Testis (tissue), 3 donors: ENCODE results near the gene EXOSC9. TPM values are rescaled to one million over a fixed set of nuclear protein-coding genes. Genes with fewer than 3 reads are reported as not detected.

Experiments used
- DNase-seq: peaks from one replicate; pipeline ENCODE4 v3.0.0-alpha.2; 2019
- H3K27ac ChIP-seq, 2 donors: fragments of 200-600 bp; sonication (generic); one replicate each; pipeline ENCODE4 v1.5.1; 2019
- H3K27me3 ChIP-seq: fragments of 200-600 bp; sonication (generic); one replicate; pipeline ENCODE4 v1.5.1; 2019
- H3K36me3 ChIP-seq: fragments of 200-600 bp; sonication (generic); one replicate; pipeline ENCODE4 v1.5.1; 2017; ENCODE audit warnings: low read depth; ENCODE audit errors: missing control alignments
- H3K4me1 ChIP-seq: fragments of 200-600 bp; sonication (generic); one replicate; pipeline ENCODE4 v1.5.1; 2019
- H3K4me3 ChIP-seq, 2 donors: fragments of 200-600 bp; sonication (generic); one replicate each; pipeline ENCODE4 v1.5.1; 2017 to 2019
- H3K9me3 ChIP-seq: fragments of 200-600 bp; sonication (generic); one replicate; pipeline ENCODE4 v1.5.1; 2017
- POLR2A ChIP-seq: fragments of 450-650 bp; IDR thresholded peaks from one replicate; pipeline ENCODE4 v1.6.1; 2017; ENCODE audit warnings: antibody characterized with exemption, mild to moderate bottlenecking, moderate library complexity
- WGBS, 2 donors: methylation state at CpG; one replicate each; pipeline ENCODE4 v1.1.5; 2018; 5-methylcytosine and 5-hydroxymethylcytosine counted together
- intact Hi-C: fragments of 100-400 bp; cut with DNase I; formaldehyde crosslinking; loops from one replicate; pipeline ENCODE4 v1.15.1; 2023; ENCODE audit warnings: low total_unique reads
- polyA plus RNA-seq: library from polyadenylated mRNA; stranded (reverse); fragments of 350-450 nt; fragmentation: Illumina TruSeq; extraction: RNeasy Lipid Tissue Mini Kit (QIAGEN cat#74804); gene quantifications from one replicate; pipeline ENCODE4 v1.2.3, GENCODE V29; 2014; ENCODE audit warnings: low read depth, low replicate concordance; ENCODE audit not compliant: insufficient read depth
- total RNA-seq, 2 donors: library from RNA; depleted of rRNA; stranded (reverse); fragments of >200 nt; gene quantifications; one replicate each; pipeline ENCODE4 v1.2.3, GENCODE V29; 2016
- TF ChIP-seq, protein P1 (sequence below), 3 experiments: fragments of 450-650 bp in 2 of 3; fragments of 200-600 bp in 1 of 3; sonication (generic) in 1 of 3; IDR thresholded peaks; one replicate each; pipeline ENCODE4 v1.5.1; 2016 to 2019; ENCODE audit warnings: antibody characterized with exemption in 3 of 3, mild to moderate bottlenecking in 2 of 3, moderate library complexity in 1 of 3

The EXOSC9 gene
- total and polyA plus RNA-seq, 3 donors from 2014 or later, result 52.2 to 74.6 (median 55.7) TPM

DNA sequence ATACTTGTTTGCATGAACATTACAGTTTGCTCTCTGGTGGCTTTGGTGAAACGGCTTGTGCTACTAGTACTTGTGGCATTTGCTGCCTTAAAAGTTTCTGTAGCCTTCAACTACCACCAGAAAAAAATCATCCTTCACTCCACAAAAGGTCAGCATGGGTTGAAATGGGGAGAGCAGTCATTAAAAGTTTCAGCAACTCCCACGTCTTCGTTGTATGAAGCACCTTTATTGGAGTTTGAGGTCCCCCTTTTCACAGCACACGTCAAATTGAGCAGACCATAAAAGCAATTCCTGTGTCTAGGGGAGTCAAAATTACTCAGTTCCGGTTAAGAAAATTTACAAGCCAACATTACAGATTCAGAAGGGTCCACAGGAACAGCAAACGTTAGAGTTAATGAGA lies 45.5 kb downstream of the EXOSC9 start:
- intact Hi-C loops, result no loop called here
- H3K27ac ChIP-seq, result no peak overlapping the region
- 71 to 80% methylated on average over 6 of the region's 6 CpGs for WGBS, 2 donors
- H3K4me1 ChIP-seq, result no peaks in the 10 kb centered on the region
- no peak overlapping the region for H3K4me3 ChIP-seq
- no peaks in the 10 kb centered on the region for H3K27me3 ChIP-seq
- no peak for DNase-seq
- H3K36me3 ChIP-seq, result no peaks in the 10 kb centered on the region
- H3K9me3 ChIP-seq, result no peaks in the 10 kb centered on the region
- TF ChIP-seq POLR2A, result no peak
- TF ChIP-seq, protein P1, sequence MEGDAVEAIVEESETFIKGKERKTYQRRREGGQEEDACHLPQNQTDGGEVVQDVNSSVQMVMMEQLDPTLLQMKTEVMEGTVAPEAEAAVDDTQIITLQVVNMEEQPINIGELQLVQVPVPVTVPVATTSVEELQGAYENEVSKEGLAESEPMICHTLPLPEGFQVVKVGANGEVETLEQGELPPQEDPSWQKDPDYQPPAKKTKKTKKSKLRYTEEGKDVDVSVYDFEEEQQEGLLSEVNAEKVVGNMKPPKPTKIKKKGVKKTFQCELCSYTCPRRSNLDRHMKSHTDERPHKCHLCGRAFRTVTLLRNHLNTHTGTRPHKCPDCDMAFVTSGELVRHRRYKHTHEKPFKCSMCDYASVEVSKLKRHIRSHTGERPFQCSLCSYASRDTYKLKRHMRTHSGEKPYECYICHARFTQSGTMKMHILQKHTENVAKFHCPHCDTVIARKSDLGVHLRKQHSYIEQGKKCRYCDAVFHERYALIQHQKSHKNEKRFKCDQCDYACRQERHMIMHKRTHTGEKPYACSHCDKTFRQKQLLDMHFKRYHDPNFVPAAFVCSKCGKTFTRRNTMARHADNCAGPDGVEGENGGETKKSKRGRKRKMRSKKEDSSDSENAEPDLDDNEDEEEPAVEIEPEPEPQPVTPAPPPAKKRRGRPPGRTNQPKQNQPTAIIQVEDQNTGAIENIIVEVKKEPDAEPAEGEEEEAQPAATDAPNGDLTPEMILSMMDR (IDR thresholded peaks at IDR 0.05), result no peak

- 73 to 75% methylated on average over 1 of the region's 1 CpG for WGBS, 2 donors
- intact Hi-C loops, result no loop called here
- no peaks in the 10 kb centered on the region for H3K4me1 ChIP-seq
Measured at GRCh38 chr4:121851354-121851753, 50.2 kb downstream of the EXOSC9 start.

DNA sequence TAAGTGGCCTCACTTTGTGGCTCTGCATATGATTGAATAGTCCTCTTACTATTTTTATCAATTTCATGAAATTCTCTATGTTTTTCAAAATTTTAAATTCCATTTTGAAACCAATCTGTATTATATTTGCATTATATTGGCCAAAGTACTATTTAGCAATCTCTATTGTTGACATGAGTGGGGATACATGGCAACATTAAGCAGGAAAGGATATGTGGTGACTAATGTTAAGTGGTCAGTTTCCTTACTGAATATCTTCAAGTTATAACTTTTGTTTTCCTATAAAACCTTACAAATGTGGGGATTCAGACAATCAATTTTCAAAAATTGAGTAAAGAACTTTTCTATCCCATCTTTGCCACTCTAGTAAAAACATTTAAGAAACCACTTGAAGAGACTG lies 59.0 kb downstream of the EXOSC9 start:
- Histone ChIP-seq H3K4me1 (no peaks in the 10 kb centered on the region), H3K27me3 (no peaks in the 10 kb centered on the region), H3K4me3 (no peak overlapping the region), H3K27ac (no peak overlapping the region), H3K9me3 (no peaks in the 10 kb centered on the region), H3K36me3 (no peaks in the 10 kb centered on the region)
- TF ChIP-seq POLR2A, result no peak
- DNase-seq, result no peak
- intact Hi-C loops, result no loop called here

More at GRCh38 chr4:121851354-121851753, 50.2 kb downstream of the EXOSC9 start:
- no peaks in the 10 kb centered on the region for H3K9me3 ChIP-seq
- no peak overlapping the region for H3K4me3 ChIP-seq
- DNase-seq, result no peak
- no peak overlapping the region for H3K27ac ChIP-seq
- no peaks in the 10 kb centered on the region for H3K27me3 ChIP-seq
- TF ChIP-seq, protein P1 (IDR thresholded peaks at IDR 0.05), result no peak
- TF ChIP-seq POLR2A, result no peak
- H3K36me3 ChIP-seq, result no peaks in the 10 kb centered on the region

DNA sequence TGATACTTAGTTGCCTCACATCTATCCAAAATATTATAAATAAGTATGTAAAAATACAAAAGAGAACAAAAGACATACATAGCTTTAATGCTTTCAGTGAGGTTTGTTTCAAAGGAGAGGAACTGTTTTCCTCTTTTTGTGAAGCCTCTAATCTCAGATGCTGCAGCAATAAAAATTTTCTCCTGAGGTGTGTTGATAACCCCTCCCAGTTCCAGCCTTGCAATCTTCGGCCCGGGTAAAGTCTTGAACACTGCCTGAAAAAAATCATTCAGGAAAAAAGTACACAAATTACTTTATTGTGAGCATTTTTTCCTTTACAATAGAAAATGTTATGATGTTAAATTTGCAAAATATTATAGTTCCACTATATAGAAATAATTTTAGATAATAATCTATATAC lies 60.3 kb downstream of the EXOSC9 start:
- 89 to 95% methylated on average over 2 of the region's 2 CpGs for WGBS, 2 donors
- intact Hi-C loops, result no loop called here
- no peaks in the 10 kb centered on the region for H3K36me3 ChIP-seq

GRCh38 chr4:121863799-121864198 lies 62.7 kb downstream of the EXOSC9 start:
- H3K36me3 ChIP-seq, result no peaks in the 10 kb centered on the region
- H3K27me3 ChIP-seq, result no peaks in the 10 kb centered on the region
- 79 to 87% methylated on average over 7 of the region's 7 CpGs for WGBS, 2 donors
- DNase-seq, result no peak
- no peaks in the 10 kb centered on the region for H3K9me3 ChIP-seq
- no peak overlapping the region for H3K4me3 ChIP-seq
- H3K4me1 ChIP-seq, result no peaks in the 10 kb centered on the region
- TF ChIP-seq, protein P1 (IDR thresholded peaks at IDR 0.05), result no peak
- TF ChIP-seq POLR2A, result no peak
- intact Hi-C loops, result no loop called here
- H3K27ac ChIP-seq, result no peak overlapping the region

More for the DNA sequence above, 60.3 kb downstream of the EXOSC9 start:
- DNase-seq, result no peak
- no peak for TF ChIP-seq POLR2A
- TF ChIP-seq, protein P1 (IDR thresholded peaks at IDR 0.05), result no peak
- H3K9me3 ChIP-seq, result no peaks in the 10 kb centered on the region
- no peak overlapping the region for H3K4me3 ChIP-seq
- H3K27me3 ChIP-seq, result no peaks in the 10 kb centered on the region
- H3K27ac ChIP-seq, result no peak overlapping the region
- no peaks in the 10 kb centered on the region for H3K4me1 ChIP-seq

Other genes starting within 250 kb of the EXOSC9 start
- 100 to 1,000 TPM; 193 to 264 TPM for gene ANXA5, start 104.3 kb upstream of the EXOSC9 start, total RNA-seq
- gene ANXA5, start 104.3 kb upstream of the EXOSC9 start, polyA plus RNA-seq, result 250 TPM
- under 1 TPM; 0.25 to 0.87 TPM for gene SMIM43, start 36.2 kb upstream of the EXOSC9 start, total RNA-seq
- 0.30 TPM for gene SMIM43, start 36.2 kb upstream of the EXOSC9 start, polyA plus RNA-seq
- gene CCNA2, start 22.6 kb downstream of the EXOSC9 start, total RNA-seq, result 1 to 10 TPM; 6.3 to 8.0 TPM
- gene CCNA2, start 22.6 kb downstream of the EXOSC9 start, polyA plus RNA-seq, result 10.2 TPM
- 10 to 100 TPM; 18.3 to 23.4 TPM for gene BBS7, start 69.2 kb downstream of the EXOSC9 start, total RNA-seq
- 16.7 TPM for gene BBS7, start 69.2 kb downstream of the EXOSC9 start, polyA plus RNA-seq
- 1 to 10 TPM; 1.9 to 3.7 TPM for gene TRPC3, start 150.7 kb downstream of the EXOSC9 start, total RNA-seq
- 0.57 TPM for gene TRPC3, start 150.7 kb downstream of the EXOSC9 start, polyA plus RNA-seq